Mammary epithelial cell (primary cell): ENCODE measurements around the gene ACBD4.

Experiments
- CTCF ChIP-seq, 2 donors: IDR thresholded peaks in 1 of 2; conservative IDR thresholded peaks in 1 of 2; 2 replicates each; pipeline ENCODE4 v1.5.1; 2011 to 2012; ENCODE audit warnings: inconsistent platforms in 2 of 2, low read length in 2 of 2, mild to moderate bottlenecking in 2 of 2, control low read depth in 1 of 2, low read depth in 1 of 2; ENCODE audit not compliant: insufficient read depth in 1 of 2; ENCODE audit errors: extremely low read depth in 1 of 2
- EZH2 ChIP-seq: IDR thresholded peaks from 2 replicates; pipeline ENCODE4 v1.6.1; 2012; ENCODE audit warnings: low read length, inconsistent platforms, borderline replicate concordance

GRCh38 chr17:45175759-45176115 is 40.2 kb downstream of the ACBD4 start:
- TF ChIP-seq CTCF (conservative IDR thresholded peaks at IDR 0.05 in 1 of 2, IDR thresholded peaks at IDR 0.05 in 1 of 2; ENCODE audit: extremely low read depth in 1 of 2, insufficient read depth in 1 of 2, low read depth in 1 of 2, low read length in 2 of 2) (no peak), EZH2 (no peak)
